Astrocyte (in vitro differentiated cells and primary cell): ENCODE results near the gene LRP1B.

Experiments
- CTCF ChIP-seq: IDR thresholded peaks from 2 replicates; pipeline ENCODE4 v1.5.1; 2011; ENCODE audit warnings: low read depth, mild to moderate bottlenecking, inconsistent platforms, low read length, moderate library complexity; ENCODE audit not compliant: insufficient read depth
- EZH2 ChIP-seq: IDR thresholded peaks from 2 replicates; pipeline ENCODE4 v1.6.1; 2012; ENCODE audit warnings: mild to moderate bottlenecking, low read length, inconsistent platforms; ENCODE audit not compliant: insufficient read depth

DNA sequence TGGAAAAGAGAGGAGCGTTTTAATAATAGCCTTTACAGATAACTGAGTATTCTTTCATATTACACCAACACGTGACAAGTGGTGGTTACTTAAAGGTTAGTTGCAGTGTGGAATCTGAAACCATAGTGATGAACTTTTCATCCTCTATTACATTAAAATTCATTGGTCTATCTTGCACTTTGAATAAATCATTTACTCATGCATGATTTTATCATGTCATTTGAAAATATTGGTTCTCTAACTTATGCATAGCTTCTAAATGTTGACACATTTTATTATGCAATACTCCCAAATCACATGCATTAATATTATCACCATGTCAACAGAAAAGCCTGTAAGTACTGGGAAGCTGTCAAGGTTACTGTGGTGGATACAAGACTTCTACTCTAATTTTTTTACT is 1432.2 kb downstream of the LRP1B start:
- TF ChIP-seq CTCF (no peak), EZH2 (no peak)
